Activated CD8-positive, alpha-beta memory T cell treated with anti-CD3 and anti-CD28 coated beads, Interleukin-2, amount 50 U/mL, for 4 hours (primary cell): ENCODE results near the gene MINDY4B.

Experiments
- DNase-seq: peaks from one replicate; pipeline ENCODE4 v3.0.0-alpha.2; 2020

The MINDY4B gene

GRCh38 chr3:150843241-150843640, 62.0 kb downstream of the MINDY4B start:
- no peak for DNase-seq

DNA sequence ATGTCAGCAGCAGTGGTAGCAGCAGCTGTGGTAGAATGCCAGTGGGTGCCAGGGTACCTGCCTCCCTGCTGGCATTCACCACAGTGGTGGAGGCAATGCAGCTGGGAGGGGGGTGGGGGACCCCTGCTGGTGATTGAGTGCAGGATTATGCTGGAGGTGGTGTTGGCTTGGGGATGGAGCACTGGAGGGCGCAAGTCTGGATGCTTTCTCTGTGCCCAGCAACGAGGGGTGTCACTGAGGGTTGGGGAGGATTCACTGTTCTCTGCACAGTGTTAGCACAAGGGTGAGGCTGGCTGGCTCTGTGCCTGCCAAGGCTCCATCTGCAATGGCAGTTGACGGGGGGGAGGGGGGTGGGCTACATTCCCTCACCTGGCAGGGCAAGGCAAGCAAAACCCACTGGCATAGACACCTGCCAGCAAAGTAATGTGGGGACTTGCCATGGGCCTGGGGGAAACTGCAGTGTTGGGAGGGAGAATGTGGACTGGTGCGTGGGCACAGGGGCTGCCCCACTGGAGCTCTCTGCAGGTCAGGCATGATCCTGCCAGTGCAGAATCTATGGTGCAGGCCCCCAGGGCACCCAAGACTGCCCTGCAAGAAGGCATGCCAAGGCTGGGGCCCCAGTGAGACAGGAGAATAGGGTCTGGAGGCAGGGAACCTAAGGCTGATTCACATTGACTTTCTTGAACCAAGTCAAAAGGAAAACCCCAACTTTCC, 64.3 kb downstream of the MINDY4B start:
- DNase-seq = no peak

DNA sequence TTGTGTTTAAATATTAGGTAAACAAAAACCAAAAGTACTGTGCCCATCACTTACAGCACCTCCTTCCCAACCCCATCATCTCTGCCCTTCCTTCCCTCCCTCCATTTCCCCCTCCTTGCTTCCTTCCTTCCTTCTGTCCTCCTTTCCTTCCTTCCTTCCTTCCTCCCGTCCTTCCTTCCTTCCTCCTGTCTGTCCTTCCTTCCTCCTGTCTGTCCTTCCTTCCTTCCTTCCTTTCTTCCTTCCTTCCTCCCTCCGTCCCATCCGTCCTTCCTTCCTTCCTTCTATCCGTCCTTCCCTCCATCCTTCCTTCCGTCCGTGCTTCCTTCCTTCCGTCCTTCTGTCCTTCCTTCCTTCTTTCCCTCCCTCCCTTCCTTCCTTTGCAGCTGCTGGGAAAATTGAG, 74.5 kb downstream of the MINDY4B start:
- no peak for DNase-seq

DNA sequence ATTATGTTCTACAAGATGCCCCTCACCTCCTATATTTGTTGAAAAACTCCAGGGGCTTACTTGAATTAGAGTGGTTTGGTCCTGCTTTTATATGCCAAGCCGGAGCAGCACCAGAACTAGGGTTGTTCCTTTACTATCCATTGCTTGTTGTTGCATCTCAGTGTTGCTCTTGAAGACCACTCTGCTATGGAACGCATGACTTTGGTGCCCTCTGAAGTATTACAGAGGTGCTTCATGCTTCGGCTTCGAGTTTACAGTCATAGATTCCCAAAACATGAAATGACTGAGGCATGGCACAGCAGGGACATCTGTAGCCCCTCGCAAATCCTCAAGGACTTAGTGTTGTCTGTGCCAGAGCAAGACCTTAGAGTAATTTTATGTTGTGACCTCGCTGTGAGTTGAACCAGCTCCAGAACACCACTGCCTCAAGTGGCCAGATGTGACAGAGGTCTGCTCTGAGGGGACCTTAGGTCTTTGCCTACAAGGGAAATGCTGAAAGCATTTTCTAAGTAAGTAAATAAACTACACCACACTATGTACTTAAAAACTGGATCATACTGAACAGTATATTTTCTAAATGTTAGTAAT, 75.1 kb downstream of the MINDY4B start:
- no peak for DNase-seq

DNA sequence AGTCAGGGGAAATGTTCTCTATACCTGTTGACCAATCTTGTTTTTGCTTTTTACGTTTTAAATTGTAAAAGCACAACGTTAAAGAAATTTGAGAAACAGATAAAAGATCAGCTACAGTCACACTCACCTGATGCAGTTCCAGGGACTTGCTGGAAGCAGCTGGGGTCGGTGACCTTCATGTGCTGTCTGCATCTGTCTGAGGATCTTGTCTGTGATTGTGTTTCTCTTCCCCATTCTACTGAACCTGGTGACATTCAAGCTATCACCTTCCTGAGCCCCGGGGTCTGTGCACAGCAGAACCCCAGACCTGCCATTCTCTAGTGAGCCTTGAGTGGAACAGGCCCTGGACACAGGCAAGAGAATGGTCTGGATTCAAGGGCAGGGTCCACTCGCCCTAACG, 75.8 kb downstream of the MINDY4B start:
- no peak for DNase-seq

DNA sequence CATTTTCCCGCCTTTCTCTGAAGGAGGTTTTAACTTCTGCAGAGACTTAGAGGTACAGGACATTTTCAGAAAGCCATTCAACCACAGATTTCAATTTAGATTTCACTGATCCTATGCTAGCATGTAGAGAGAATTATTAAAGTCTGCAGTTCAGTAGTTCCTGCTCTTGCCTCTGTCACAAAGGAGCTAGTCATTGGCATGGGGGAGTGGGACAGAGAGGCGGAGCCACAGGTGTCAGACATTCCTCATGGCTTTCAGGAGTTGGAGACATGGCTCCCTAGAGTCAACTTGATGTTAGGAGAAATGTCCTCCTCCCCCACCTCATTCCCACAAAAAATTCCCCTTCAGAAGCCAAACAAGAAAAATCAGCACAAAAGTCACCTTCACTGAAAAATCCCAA, 76.2 kb downstream of the MINDY4B start:
- no peak for DNase-seq

- DNase-seq = no peak
Measured at GRCh38 chr3:150828261-150828660, 77.0 kb downstream of the MINDY4B start.

GRCh38 chr3:150826466-150827282, 78.6 kb downstream of the MINDY4B start:
- DNase-seq = no peak

- no peak for DNase-seq
Measured at GRCh38 chr3:150825916-150826377, 79.3 kb downstream of the MINDY4B start.

DNA sequence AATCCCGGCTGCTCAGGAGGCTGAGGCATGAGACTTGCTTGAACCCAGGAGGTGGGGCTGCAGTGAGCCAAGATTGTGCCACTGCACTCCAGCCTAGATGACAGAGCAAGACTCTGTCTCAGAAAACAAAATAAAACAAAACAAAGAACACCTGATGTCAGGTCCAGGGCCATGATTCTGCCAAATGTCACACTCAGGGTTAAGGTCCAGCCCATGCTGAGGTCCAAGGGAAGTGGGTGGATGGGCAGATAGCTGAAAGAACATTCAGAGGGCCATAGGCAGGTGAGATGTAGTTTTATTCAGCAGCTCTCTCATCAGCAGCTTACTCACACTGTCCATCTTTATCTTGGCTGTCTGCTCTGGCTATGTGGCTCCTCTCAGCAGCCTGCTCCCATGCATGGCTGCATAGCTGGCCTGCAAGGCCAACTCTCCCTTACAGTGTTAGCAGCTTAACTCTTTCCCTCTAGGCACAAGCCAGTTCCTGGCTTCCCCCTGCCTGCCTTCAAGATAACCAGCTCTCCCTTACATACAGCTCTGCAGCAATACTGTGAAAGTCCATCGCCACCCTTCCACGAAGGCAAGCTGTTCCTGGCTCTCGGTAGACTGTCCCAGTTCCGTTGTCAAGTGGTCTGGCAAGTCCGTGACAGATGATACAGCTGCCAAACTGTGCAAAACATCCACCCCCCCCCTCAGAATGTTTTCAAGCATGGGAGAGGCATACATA, 79.9 kb downstream of the MINDY4B start:
- DNase-seq = no peak

- DNase-seq = no peak
Measured at GRCh38 chr3:150823277-150823676, 82.0 kb downstream of the MINDY4B start.

GRCh38 chr3:150822636-150823035, 82.6 kb downstream of the MINDY4B start:
- no peak for DNase-seq
